Measurements from ENCODE around the gene ATR. TPM values are rescaled to one million over a fixed set of nuclear protein-coding genes. Genes with fewer than 3 reads are reported as not detected.

The ATR gene
- 47.4 and 47.6 TPM in 2 replicates for total RNA-seq

DNA sequence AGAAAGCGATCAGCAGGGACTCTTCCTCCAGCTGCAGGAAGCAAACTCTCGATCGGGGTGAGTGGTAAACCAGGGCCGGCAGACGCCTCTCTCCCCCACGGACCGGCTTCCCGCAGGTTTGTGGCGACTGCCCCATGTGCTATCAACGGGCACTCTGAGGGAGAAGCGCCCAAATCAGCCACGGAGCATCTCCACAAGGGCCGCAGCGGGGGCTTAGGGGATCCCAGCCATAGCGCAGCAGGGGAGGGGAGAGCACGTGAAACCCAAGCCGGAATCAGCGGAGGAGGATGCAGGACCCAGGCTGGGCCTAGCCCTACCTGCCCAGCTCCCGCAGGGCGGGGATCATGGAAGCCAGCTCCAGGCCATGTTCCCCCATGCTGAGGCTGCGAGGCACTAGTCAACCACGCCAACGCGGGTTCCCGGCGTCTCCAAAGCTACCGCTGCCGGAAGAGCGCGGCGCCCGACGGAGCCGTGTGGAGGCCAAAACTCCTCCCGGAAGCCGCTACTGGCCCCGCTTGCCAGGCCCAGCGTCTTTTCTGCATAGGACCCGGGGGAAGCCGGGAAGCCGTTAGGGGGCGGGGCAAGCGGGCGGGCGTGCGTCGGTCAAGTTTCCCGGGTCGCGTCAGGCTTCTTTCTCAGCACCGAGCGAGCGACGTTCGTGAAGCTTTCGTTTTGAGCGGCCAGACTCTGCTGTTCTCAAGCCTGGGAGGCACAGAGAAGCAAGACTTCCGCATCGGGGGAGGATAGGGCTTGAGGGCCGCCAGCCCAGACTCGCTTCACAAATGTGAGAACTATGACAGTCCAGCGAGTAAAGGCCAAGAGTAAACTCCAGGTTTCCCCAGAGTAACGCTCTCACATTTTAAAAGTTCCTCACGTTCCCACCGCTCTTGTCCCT lies at the start of gene ATR:
Gene ATR (minus strand): TSS at position 405 of the 895 bp plus-strand sequence. CDS start 29 bp downstream, at position 376.
- ATAC-seq (ENCODE audit: low read depth), result peak; percentile 95
- TF ChIP-seq, protein P1, sequence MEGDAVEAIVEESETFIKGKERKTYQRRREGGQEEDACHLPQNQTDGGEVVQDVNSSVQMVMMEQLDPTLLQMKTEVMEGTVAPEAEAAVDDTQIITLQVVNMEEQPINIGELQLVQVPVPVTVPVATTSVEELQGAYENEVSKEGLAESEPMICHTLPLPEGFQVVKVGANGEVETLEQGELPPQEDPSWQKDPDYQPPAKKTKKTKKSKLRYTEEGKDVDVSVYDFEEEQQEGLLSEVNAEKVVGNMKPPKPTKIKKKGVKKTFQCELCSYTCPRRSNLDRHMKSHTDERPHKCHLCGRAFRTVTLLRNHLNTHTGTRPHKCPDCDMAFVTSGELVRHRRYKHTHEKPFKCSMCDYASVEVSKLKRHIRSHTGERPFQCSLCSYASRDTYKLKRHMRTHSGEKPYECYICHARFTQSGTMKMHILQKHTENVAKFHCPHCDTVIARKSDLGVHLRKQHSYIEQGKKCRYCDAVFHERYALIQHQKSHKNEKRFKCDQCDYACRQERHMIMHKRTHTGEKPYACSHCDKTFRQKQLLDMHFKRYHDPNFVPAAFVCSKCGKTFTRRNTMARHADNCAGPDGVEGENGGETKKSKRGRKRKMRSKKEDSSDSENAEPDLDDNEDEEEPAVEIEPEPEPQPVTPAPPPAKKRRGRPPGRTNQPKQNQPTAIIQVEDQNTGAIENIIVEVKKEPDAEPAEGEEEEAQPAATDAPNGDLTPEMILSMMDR (IDR thresholded peaks at IDR 0.05), result no peak
- POLR2A ChIA-PET, result interaction anchor here (0.5 to 3.1 kb wide), 20 partner anchors 9 to 1393 kb away, joined by 3 to 47 read pairs (median 4); partner anchors contain the start of genes DIPK2A, PLS1, TFDP2 and TRPC1
- H3K4me3 Mint-ChIP-seq, result peak within 1 kb of the TSS; percentile 96
- peak; percentile 92 for DNase-seq
- peaks cover 30% of the 10 kb centered on the region for H3K36me3 Mint-ChIP-seq (ENCODE audit: low read depth)
- no peaks in the 10 kb centered on the region for H3K9me3 Mint-ChIP-seq
- intact Hi-C loops (cut with micrococcal nuclease), result loop anchor here (1.0 to 10.0 kb wide), 13 partner anchors 18 to 1394 kb away; partner anchors contain the start of genes ATP1B3, CHST2, DIPK2A and PLS1
- CTCF ChIA-PET, result interaction anchor here (0.7 to 1.0 kb wide), 2 partner anchors 9 to 423 kb away, joined by 3 read pairs; partner anchors contain the start of gene U2SURP
- H3K4me1 Mint-ChIP-seq, result peaks cover 48% of the 10 kb centered on the region
- peaks cover 5% of the 10 kb centered on the region for H3K27me3 Mint-ChIP-seq
- H3K27ac Mint-ChIP-seq, result peak within 1 kb of the TSS; percentile 97

- POLR2A ChIA-PET, result no interaction called here
- intact Hi-C loops (cut with micrococcal nuclease), result no loop called here
- DNase-seq, result no peak
- Mint-ChIP-seq H3K4me3 (no peak overlapping the region), H3K27me3 (peaks cover 2% of the 10 kb centered on the region), H3K27ac (no peak overlapping the region), H3K36me3 (ENCODE audit: low read depth) (no peaks in the 10 kb centered on the region), H3K9me3 (no peaks in the 10 kb centered on the region), H3K4me1 (no peaks in the 10 kb centered on the region)
- CTCF ChIA-PET, result no interaction called here
- ATAC-seq (ENCODE audit: low read depth), result no peak
- TF ChIP-seq, protein P1 (IDR thresholded peaks at IDR 0.05), result no peak
These were observed 48.4 kb upstream of the ATR start for GRCh38 chr3:142626971-142627370.

- ATAC-seq (ENCODE audit: low read depth) (no peak), DNase-seq (no peak)
- no peaks in the 10 kb centered on the region for H3K27me3 Mint-ChIP-seq
- H3K27ac Mint-ChIP-seq, result no peak overlapping the region
- CTCF ChIA-PET, result no interaction called here
- POLR2A ChIA-PET, result no interaction called here
- intact Hi-C loops (cut with micrococcal nuclease), result no loop called here
- TF ChIP-seq, protein P1 (IDR thresholded peaks at IDR 0.05), result no peak
- H3K9me3 Mint-ChIP-seq, result no peaks in the 10 kb centered on the region
- H3K4me3 Mint-ChIP-seq, result no peak overlapping the region
- no peaks in the 10 kb centered on the region for H3K4me1 Mint-ChIP-seq
- no peaks in the 10 kb centered on the region for H3K36me3 Mint-ChIP-seq (ENCODE audit: low read depth)
These were observed 46.6 kb upstream of the ATR start for GRCh38 chr3:142625153-142625440.

- DNase-seq (no peak), ATAC-seq (ENCODE audit: low read depth) (no peak)
- TF ChIP-seq, protein P1 (IDR thresholded peaks at IDR 0.05), result no peak
- intact Hi-C loops (cut with micrococcal nuclease), result no loop called here
- H3K27me3 Mint-ChIP-seq, result no peaks in the 10 kb centered on the region
- H3K4me3 Mint-ChIP-seq, result no peak overlapping the region
- no peaks in the 10 kb centered on the region for H3K4me1 Mint-ChIP-seq
- ChIA-PET POLR2A (no interaction called here), CTCF (no interaction called here)
- no peaks in the 10 kb centered on the region for H3K36me3 Mint-ChIP-seq (ENCODE audit: low read depth)
- no peak overlapping the region for H3K27ac Mint-ChIP-seq
- no peaks in the 10 kb centered on the region for H3K9me3 Mint-ChIP-seq
These were observed 46.0 kb upstream of the ATR start for GRCh38 chr3:142624341-142625152.

DNA sequence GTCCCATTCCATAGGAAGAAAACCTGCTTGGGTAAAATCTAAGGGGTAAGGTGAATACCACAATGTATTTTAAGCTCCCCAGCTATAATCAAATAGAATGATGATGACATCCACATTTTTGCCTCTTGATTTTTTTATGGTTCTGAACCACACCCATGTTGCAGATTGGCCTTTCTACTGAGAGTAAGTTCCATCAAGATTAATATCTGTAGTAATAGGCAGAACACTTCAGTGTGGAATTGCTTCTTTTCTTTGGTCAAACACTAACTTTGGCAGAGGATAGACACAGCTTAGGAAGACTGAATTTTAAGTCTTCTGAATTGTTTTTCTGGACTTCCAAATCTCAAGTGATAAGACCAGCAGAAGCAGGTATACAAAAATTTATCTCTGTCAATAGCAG lies 44.7 kb upstream of the ATR start:
- intact Hi-C loops (cut with micrococcal nuclease), result no loop called here
- Mint-ChIP-seq H3K4me3 (no peak overlapping the region), H3K27me3 (no peaks in the 10 kb centered on the region), H3K4me1 (no peaks in the 10 kb centered on the region), H3K9me3 (no peaks in the 10 kb centered on the region), H3K36me3 (ENCODE audit: low read depth) (no peaks in the 10 kb centered on the region), H3K27ac (no peak overlapping the region)
- ATAC-seq (ENCODE audit: low read depth), result no peak
- ChIA-PET POLR2A (no interaction called here), CTCF (no interaction called here)
- DNase-seq, result no peak
- TF ChIP-seq, protein P1 (IDR thresholded peaks at IDR 0.05), result no peak
